Measurements from ENCODE around the gene ZBTB47. TPM values are rescaled to one million over a fixed set of nuclear protein-coding genes. Genes with fewer than 3 reads are reported as not detected.

ZBTB47 gene
- polyA plus RNA-seq, 1 donor (not counting 4 experiments of a cell fraction or from before 2014, with no cell fraction given) = 5.1 TPM

DNA sequence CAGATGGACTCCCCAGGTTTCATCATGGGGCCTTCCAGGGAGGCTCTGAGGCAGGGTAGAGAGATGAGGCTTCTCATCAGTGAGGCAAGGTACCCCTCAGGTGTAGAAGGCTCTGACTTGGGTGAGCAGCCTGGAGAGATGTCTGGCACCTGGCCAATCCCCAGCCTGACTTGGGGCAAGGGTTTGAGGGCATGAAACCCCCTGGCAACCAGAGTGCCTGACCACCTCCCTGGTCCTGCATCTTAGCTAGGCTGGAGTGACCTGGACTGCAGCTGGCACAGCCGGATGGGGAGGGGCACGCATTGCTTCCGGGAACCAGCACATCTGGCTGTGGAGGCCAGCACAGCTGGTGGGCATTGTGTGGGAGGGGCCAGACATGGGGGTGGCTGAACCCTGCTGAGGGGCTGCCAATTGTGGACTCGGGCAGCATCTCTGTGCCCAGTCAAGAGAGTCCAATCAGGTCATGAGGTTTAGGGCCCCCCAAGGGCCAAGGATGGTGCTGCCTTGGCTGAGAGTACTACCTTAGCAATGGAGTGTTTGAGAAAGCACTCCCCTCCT, 1.9 kb downstream of the ZBTB47 start:
- FAIRE-seq = no peak
- H3K27me3 ChIP-seq (ENCODE audit: control insufficient read depth, extremely low read depth, insufficient read depth, low read length) = no peaks in the 10 kb centered on the region
- no peak overlapping the region for H3K27ac ChIP-seq (ENCODE audit: control insufficient read depth, insufficient read depth, low read length)
- peak overlapping the region; percentile 60 to 73 (median 60) for H3K4me3 ChIP-seq (ENCODE audit: control insufficient read depth in 2 of 3, extremely low read depth in 1 of 3, insufficient read depth in 2 of 3, low read depth in 1 of 3, low read length in 3 of 3)
- H3K79me2 ChIP-seq (ENCODE audit: control insufficient read depth, insufficient read depth, low read length) = peaks cover 14% of the 10 kb centered on the region
- DNase-seq (ENCODE audit: low read depth, low spot score) = no peak
- dilution Hi-C loops (cut with MboI; ENCODE audit: extremely low pct_ligation_motif_present, low sequenced_read_pairs) = no loop called here
- peaks cover 43% of the 10 kb centered on the region for H3K4me1 ChIP-seq (ENCODE audit: control insufficient read depth, extremely low read depth, insufficient read depth, low read length)
- no peak overlapping the region for H2AFZ ChIP-seq (ENCODE audit: control insufficient read depth, low read length)
- peak overlapping the region; percentile 79 for H3K9ac ChIP-seq (ENCODE audit: control insufficient read depth, extremely low read depth, insufficient read depth, low read length)
- H3K9me3 ChIP-seq (ENCODE audit: control insufficient read depth, low read depth, low read length) = no peaks in the 10 kb centered on the region
- peaks cover 8 to 11% of the 10 kb centered on the region in 2 experiments for H3K36me3 ChIP-seq (ENCODE audit: control insufficient read depth in 2 of 2, extremely low read depth in 1 of 2, insufficient read depth in 2 of 2, low read length in 2 of 2)
- TF ChIP-seq, protein P1, sequence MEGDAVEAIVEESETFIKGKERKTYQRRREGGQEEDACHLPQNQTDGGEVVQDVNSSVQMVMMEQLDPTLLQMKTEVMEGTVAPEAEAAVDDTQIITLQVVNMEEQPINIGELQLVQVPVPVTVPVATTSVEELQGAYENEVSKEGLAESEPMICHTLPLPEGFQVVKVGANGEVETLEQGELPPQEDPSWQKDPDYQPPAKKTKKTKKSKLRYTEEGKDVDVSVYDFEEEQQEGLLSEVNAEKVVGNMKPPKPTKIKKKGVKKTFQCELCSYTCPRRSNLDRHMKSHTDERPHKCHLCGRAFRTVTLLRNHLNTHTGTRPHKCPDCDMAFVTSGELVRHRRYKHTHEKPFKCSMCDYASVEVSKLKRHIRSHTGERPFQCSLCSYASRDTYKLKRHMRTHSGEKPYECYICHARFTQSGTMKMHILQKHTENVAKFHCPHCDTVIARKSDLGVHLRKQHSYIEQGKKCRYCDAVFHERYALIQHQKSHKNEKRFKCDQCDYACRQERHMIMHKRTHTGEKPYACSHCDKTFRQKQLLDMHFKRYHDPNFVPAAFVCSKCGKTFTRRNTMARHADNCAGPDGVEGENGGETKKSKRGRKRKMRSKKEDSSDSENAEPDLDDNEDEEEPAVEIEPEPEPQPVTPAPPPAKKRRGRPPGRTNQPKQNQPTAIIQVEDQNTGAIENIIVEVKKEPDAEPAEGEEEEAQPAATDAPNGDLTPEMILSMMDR (optimal IDR thresholded peaks at IDR 0.05 in 1 of 3, IDR thresholded peaks at IDR 0.05 in 1 of 3, conservative IDR thresholded peaks at IDR 0.05 in 1 of 3; ENCODE audit: extremely low read depth in 1 of 3, insufficient read depth in 2 of 3, low read length in 3 of 3) = no peak
- H3K4me2 ChIP-seq (ENCODE audit: control insufficient read depth, extremely low read depth, insufficient read depth, low read depth, low read length) = peak overlapping the region; percentile 77
- peaks cover 3% of the 10 kb centered on the region for H4K20me1 ChIP-seq (ENCODE audit: control insufficient read depth, extremely low read depth, insufficient read depth, low read length)
- H3K9me1 ChIP-seq (ENCODE audit: control insufficient read depth, extremely low read depth, insufficient read depth, low read length) = peaks cover 7% of the 10 kb centered on the region

DNA sequence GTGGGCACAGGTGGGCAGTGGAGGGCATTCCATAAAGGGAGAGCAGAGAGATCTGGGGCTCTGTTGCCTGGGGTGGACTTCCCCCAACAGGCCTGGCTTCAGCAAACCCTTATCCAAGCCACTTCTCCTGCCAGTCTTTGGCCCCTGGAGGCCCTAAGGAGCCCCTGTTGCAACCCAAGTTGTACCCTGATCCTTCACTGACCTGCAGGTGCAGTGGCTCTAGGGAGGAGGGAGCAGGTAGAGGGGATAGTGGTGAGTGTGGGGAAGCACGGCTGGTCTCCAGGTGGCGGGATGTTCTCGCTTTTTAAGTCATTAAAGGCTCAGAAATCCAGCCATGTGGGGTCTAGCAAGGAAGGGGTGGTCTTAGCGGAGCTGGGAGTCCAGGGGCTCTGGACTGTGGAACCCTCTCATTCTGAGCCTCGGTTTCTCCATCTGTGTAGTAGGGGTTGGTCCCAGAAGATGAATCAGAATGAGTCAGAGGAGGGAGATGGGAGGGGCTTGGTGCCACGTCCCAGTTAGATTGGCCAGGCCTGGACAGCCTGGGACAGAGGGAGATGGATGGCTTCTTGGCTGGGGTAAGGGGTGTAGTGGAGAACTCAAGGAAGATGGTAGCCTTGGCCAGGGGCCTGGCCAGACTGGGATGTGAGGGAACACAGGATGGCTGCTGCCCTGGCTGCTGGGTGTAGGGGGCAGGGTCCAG, 2.6 kb downstream of the ZBTB47 start:
- Histone ChIP-seq H3K27ac (ENCODE audit: control insufficient read depth, insufficient read depth, low read length) (no peak overlapping the region), H3K27me3 (ENCODE audit: control insufficient read depth, extremely low read depth, insufficient read depth, low read length) (no peaks in the 10 kb centered on the region), H3K9me1 (ENCODE audit: control insufficient read depth, extremely low read depth, insufficient read depth, low read length) (peaks cover 7% of the 10 kb centered on the region), H3K36me3 (ENCODE audit: control insufficient read depth in 2 of 2, extremely low read depth in 1 of 2, insufficient read depth in 2 of 2, low read length in 2 of 2) (peaks cover 8 to 11% of the 10 kb centered on the region in 2 experiments), H3K79me2 (ENCODE audit: control insufficient read depth, insufficient read depth, low read length) (peaks cover 12% of the 10 kb centered on the region), H3K4me3 (ENCODE audit: control insufficient read depth in 2 of 3, extremely low read depth in 1 of 3, insufficient read depth in 2 of 3, low read depth in 1 of 3, low read length in 3 of 3) (no peak overlapping the region), H3K4me1 (ENCODE audit: control insufficient read depth, extremely low read depth, insufficient read depth, low read length) (peaks cover 40% of the 10 kb centered on the region), H3K4me2 (ENCODE audit: control insufficient read depth, extremely low read depth, insufficient read depth, low read depth, low read length) (no peak overlapping the region), H4K20me1 (ENCODE audit: control insufficient read depth, extremely low read depth, insufficient read depth, low read length) (peaks cover 3% of the 10 kb centered on the region), H2AFZ (ENCODE audit: control insufficient read depth, low read length) (no peak overlapping the region), H3K9ac (ENCODE audit: control insufficient read depth, extremely low read depth, insufficient read depth, low read length) (no peak overlapping the region), H3K9me3 (ENCODE audit: control insufficient read depth, low read depth, low read length) (no peaks in the 10 kb centered on the region)
- TF ChIP-seq, protein P1 (optimal IDR thresholded peaks at IDR 0.05 in 1 of 3, IDR thresholded peaks at IDR 0.05 in 1 of 3, conservative IDR thresholded peaks at IDR 0.05 in 1 of 3; ENCODE audit: extremely low read depth in 1 of 3, insufficient read depth in 2 of 3, low read length in 3 of 3) = no peak
- TF ChIP-seq EZH2 (IDR thresholded peaks at IDR 0.05; ENCODE audit: low read length) = no peak
- dilution Hi-C loops (cut with MboI; ENCODE audit: extremely low pct_ligation_motif_present, low sequenced_read_pairs) = no loop called here
- FAIRE-seq (peak; percentile 5), DNase-seq (ENCODE audit: low read depth, low spot score) (no peak)
